Right forelimb (tissue), 1 donor: ENCODE results near the gene C2CD4D.
"Not testable (repeated sequence)": the region's sequence is repeated elsewhere in the genome, so short reads cannot be mapped to it uniquely, and the experiment has no call there.

ENCODE experiments used
- DNase-seq: peaks from one replicate; pipeline ENCODE4 v3.0.0-alpha.2; 2018

C2CD4D gene

DNA sequence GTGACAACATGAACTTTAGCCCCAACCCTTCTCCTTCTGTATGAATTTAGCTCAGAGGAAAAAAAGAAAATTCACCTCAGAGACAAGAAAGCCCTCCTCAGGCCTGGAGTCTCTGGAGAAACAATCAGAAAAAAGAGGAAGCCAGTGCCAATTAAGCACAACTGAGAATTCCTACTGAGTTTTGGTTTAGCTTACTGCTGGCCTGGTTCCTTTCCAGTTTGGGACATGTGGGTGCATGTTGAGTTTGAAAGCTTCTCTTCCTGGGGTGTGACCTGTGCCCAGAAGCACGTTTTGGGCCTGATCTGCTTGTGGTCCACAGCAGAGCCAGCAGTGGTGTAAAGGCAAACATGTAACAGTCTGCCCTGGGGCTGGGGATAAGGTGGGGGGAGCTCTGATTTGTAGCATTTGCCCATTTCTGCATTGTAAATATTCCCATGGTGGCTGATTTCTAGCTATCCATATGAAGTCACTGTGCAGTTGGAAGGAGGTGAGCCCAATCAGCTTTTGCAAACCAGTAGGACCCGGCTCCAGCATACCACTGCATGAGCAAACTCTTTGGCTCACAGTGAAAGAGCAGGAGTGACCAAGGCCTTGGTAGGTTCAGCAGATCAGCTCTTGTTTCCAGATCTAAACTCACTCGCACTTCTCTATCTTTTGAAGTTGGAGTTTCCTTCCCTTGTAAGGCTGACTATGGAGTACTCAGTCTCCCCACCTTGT is 18.6 kb upstream of the C2CD4D start:
- DNase-seq, result no peak

DNA sequence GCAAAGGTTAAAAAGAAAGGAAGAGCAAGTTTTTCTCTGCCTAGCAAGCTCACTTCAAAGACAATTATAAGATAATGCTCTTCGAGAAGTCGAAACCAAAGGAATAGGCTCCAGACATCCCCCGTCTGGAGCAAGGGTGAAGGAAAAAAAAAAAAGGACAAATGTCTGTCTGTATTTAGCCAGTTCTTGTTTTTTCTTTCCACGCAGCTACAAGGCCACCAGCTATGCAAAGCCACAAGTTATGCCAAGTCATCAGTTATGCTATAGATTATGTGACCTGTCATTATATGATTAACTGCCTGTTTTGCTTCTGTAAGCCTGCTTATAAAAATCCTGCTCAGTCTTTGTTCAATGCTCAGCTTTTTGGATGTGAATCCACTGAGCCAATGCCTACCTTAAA is 16.3 kb upstream of the C2CD4D start:
- DNase-seq, result no peak

- not testable (repeated sequence) for DNase-seq
These were observed 15.9 kb upstream of the C2CD4D start for GRCh38 chr1:151855516-151855915.

GRCh38 chr1:151854658-151855057 is 15.0 kb upstream of the C2CD4D start:
- DNase-seq, result no peak

DNA sequence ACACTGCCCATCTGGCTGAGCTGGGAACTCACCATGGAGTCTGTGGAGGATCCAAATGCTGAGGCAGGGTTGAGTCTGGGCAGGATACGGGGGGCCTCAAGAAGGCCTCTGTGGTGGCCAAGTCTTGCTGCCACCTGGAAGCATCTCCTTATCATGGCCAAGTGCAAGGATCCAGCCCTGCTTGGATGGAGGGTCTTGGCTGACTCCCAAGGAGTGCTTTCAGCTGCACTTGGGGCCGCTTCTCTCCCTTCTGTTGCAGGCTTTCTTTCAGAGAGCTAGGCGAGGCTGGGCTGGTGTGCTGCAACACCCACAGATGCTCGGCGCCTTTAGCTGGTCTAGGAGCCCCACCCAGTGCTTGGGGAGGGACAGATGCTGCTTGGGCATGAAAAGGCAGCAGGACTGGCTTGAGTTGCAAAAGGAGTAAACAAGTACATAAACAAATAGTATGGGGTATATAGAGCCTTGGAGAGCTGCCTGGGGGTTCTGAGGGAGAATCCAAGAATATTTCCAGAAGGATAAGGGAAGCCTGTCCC is 13.9 kb upstream of the C2CD4D start, which contains the start of gene THEM5:
Gene THEM5 (minus strand): TSS at position 302 of the 533 bp plus-strand sequence. CDS start 147 bp downstream, at position 155.
- DNase-seq, result no peak

DNA sequence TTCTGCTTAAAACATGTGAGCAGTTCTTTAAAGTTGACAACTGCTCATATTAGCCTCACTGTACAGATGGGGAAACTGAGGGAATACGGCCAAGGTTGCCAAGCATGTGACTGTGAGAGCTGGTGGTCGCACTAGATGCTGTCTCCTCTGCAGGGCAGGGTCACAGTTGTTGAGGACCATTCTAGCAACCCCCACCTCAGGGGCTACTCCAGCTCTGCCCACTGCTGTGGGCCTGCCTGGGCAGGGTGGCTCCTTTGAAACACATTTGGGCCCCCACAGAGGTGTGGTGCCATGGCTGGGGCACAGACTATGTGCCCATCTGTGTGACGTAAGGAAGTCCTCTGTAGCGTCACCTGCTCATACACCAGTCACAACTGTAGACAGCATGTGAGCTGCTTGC is 13.1 kb upstream of the C2CD4D start:
- DNase-seq, result no peak

GRCh38 chr1:151851886-151852285 is 12.3 kb upstream of the C2CD4D start:
- DNase-seq, result no peak

GRCh38 chr1:151849871-151850270 is 10.3 kb upstream of the C2CD4D start:
- DNase-seq, result no peak

DNA sequence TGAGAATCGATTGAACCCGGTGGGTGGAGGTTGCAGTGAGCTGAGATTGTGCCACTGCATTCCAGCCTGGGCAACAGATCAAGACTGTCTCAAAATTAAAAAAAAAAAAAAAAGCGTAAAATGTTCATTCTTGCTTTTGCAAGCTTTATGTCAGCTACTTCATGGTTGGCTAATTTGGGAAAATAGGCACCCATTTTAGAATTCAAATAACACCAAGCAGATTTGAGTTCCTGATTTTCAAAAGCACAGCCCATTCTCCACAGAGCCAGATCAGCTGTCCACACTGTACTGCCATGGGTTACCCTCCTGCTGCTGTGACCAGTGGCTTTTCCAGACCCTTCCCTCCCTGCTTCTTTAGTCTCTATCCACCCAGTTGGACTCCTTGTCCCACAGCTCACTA is 9.5 kb upstream of the C2CD4D start:
- no peak for DNase-seq

DNA sequence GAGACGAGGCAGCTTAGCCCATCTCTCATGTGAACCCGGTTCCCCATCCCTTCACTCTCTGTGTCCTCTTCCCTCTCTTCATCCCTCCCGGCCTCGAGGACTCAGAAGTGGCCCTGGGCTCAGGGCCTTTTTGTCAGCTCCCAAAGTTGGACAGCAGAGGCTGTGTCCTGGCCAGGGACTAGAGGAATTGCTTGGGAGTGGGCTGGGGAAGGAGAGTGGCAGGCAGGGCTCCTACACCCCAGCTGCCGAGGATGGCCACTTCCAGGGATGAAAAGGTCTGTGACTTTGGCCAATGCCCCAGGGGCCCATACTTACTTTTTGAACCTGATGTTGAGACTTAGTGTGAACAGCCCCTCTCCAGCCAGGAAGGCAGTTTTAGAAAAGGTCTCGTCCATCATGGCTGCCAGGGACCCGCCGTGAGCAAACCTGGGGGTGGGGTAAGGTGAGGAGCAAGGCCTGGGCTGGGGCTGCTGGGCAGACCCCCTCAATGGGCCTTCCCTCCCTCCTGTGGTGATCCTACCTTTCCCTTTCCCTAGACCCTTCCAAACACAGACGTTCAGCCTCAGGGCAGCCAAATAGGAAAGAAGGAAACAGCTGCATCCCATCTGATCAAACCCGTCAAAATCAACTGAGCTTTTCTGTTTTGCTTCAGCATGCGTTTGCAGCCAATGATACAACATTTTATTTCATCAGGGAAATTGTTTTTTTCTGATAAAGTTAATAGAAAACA is 8.4 kb upstream of the C2CD4D start:
- peak; percentile 41 for DNase-seq

- DNase-seq, result no peak
These were observed 7.1 kb upstream of the C2CD4D start for GRCh38 chr1:151846686-151847237.

GRCh38 chr1:151846062-151846568 is 6.5 kb upstream of the C2CD4D start:
- DNase-seq, result no peak

GRCh38 chr1:151843398-151843797 is 3.8 kb upstream of the C2CD4D start:
- DNase-seq, result no peak

- no peak for DNase-seq
These were observed 1.5 kb upstream of the C2CD4D start for GRCh38 chr1:151841141-151841540.

DNA sequence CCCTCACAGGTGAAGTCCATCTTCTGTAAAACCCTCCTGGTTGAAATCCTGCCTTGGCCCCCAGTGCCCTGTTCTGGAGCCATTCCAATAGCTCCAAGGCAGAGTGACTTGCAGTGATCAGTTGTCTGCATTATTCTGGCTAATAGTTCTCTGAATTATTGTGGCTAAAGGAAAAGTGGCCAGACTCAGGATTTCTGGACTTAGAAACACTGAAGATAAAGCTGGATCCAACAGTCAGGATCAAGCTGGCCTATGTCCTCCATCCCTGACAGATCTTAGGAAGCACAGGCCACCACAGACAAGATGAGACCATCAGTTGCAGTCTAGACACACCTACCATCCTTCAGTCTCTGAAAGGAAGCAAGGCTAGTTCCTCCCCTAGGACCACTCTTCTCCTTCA is 801 bp upstream of the C2CD4D start:
- DNase-seq, result no peak

DNA sequence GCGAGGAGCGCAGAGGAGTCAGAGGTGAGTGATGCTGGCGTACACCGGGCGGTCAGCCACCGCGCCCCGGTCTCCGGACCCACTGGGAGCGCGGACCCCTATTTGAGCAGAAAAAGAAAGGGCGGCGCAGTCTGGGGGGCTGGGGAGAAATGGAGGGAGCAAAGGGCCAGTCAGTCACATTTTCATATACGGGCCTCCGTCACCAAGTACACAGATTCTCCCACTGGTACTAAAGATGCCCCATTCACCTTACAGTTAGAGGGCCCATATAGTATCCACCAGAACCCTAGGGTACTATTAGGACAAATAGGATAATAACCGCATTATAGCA is 573 bp downstream of the C2CD4D start:
- DNase-seq, result no peak

DNA sequence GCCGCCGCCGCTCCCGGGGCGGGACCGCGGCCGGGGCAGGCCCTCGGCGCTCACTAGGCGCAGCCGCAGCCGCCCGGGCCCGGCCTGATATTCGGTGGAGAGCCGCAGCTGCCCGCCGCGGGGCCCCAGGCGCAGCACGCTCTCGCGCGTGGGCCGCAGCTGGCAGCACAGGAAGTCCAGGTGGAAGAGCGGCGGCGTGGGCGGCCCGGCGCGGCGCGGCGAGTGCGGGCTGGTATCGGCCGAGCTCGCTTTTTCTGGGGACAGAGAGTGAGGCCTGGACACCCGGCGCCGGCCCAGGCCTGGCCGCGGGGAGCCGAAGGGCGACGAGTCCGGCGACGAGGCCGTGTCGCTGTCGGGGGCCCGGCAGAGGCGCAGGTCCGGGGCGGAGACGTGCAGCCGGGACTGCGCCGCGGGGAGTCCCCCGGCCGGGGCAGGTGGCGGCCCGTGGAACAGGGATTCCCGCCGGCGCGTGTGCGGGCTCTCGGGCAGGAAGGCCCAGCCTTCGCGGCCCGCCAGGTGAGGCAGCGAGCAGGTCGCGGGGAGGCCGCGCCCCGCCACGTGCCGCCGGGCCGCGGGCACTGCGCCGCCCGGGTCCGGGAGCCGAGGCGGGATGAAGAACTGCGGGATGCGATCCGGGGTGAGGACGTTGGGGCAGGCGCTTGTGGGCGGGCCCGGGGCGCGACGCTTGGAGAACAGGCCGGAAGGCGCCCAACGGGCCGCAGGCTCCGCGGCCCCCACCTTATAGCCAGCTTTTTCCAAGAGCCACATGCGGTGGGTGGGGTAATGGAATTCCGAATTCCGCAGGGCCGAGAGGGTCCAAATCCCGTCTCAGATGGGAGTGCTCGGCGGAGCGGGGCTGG is 1.2 kb downstream of the C2CD4D start:
- peak; percentile 56 for DNase-seq

GRCh38 chr1:151837884-151838221 is 1.8 kb downstream of the C2CD4D start:
- no peak for DNase-seq

GRCh38 chr1:151837197-151837596 is 2.4 kb downstream of the C2CD4D start:
- no peak for DNase-seq

DNA sequence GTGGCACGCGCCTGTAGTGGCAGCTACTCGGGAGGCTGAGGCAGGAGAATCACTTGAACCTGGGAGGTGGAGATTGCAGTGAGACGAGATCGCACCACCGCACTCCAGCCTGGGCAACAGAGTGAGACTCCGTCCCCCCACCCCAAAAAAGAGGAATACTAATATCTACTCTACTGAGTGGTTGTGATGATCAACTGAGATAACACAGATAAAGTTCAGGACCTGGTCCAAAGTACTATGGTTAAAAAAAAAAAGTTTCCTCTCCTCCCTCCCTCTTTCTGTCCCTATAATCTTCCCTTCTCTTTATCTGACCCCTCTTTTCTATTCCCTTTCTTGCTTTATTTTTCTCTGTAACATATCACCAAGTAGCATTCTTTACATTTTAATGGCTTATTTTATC is 4.0 kb downstream of the C2CD4D start:
- DNase-seq, result no peak

DNA sequence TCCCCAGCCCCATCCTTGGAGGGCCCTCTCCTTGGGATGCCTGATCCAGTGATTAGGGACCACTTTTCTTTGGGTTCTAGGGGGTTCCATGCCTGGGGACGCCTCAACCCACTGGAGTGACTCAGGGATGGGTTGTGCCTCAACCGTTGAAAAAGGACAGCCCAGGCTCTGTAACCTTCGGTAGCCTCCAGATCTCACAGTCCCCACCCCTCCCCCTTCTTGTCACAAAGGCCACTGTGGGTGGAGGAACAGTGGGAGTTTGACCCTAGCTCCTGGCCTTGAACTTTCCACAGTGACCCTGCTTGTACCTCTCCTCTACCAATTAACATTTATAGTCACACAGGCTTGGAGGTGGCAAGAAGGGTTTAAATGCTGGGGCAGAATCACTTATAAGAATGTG is 5.4 kb downstream of the C2CD4D start:
- DNase-seq, result no peak

DNA sequence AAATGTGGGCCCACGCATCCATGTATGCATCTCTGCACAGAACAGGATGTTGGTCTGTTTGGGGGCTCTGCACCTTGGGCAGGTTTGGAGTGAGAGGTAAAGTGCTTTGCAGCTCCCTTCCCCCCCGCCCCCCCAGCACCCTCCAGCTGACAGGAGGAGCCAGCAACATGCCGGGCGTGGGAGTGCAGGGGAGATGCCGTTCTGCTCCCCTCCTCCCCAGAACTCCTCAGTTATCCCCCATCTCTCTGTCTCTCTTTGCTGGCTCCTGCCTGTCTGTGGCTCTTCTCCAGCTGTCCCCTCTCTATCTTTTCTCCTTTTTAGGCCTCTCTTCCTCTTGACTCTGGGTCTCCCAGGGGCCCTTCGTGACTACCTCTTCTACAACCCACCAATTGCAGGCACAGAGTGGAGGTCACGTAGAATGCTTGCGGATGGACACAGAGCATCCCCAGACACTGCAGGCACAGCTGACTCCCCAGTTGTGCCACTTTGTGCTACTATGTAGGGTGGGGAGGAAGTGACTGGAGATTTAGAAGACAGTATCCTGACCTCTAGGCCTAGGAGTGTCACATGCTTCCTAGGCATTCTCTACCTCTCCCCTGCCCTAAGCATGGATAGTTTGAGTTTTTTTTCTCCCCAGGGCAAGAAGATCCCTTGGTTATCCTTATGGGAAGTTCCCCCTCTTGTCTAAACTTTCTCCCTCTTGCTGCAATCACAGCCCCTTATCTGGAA is 6.3 kb downstream of the C2CD4D start:
- no peak for DNase-seq
